ENCODE data around the gene BANP. TPM values are rescaled to one million over a fixed set of nuclear protein-coding genes. Genes with fewer than 3 reads are reported as not detected.
A peak's percentile ranks its signal among the peaks of the same experiment; 100 is the strongest.
"Not testable (repeated sequence)": the region's sequence is repeated elsewhere in the genome, so short reads cannot be mapped to it uniquely, and the experiment has no call there.

The BANP gene
- total RNA-seq, 1 donor from 2014 or later: 22.4 TPM

- ATAC-seq; DNase-seq (ENCODE audit: low spot score): not testable (repeated sequence)
These were observed 39.0 kb downstream of the BANP start for GRCh38 chr16:87990254-87990653.

- not testable (repeated sequence) for DNase-seq (ENCODE audit: low spot score); ATAC-seq
These were observed 40.9 kb downstream of the BANP start for GRCh38 chr16:87992142-87992541.

- ATAC-seq (no peak), DNase-seq (ENCODE audit: low spot score) (no peak)
These were observed 42.7 kb downstream of the BANP start for GRCh38 chr16:87993901-87994300.

- DNase-seq (ENCODE audit: low spot score) (no peak), ATAC-seq (no peak)
These were observed 44.4 kb downstream of the BANP start for GRCh38 chr16:87995644-87996043.

- DNase-seq (ENCODE audit: low spot score) (no peak), ATAC-seq (no peak)
These were observed 46.0 kb downstream of the BANP start for GRCh38 chr16:87996962-87997880.

- ATAC-seq; DNase-seq (ENCODE audit: low spot score): not testable (repeated sequence)
These were observed 47.1 kb downstream of the BANP start for GRCh38 chr16:87998184-87998793.

- not testable (repeated sequence) for DNase-seq (ENCODE audit: low spot score)
These were observed 47.8 kb downstream of the BANP start for GRCh38 chr16:87998992-87999391.

GRCh38 chr16:88002211-88002610 lies 51.0 kb downstream of the BANP start:
- DNase-seq (ENCODE audit: low spot score) (no peak), ATAC-seq (no peak)

More at GRCh38 chr16:87998992-87999391, 47.8 kb downstream of the BANP start:
- not testable (repeated sequence) for ATAC-seq

- no peak for ATAC-seq
These were observed 51.5 kb downstream of the BANP start for GRCh38 chr16:88002749-88003148.

GRCh38 chr16:88003316-88003715 lies 52.1 kb downstream of the BANP start:
- DNase-seq (ENCODE audit: low spot score): no peak
- ATAC-seq: no peak

More at GRCh38 chr16:88002749-88003148, 51.5 kb downstream of the BANP start:
- DNase-seq (ENCODE audit: low spot score): no peak

GRCh38 chr16:88003736-88004135 lies 52.5 kb downstream of the BANP start:
- ATAC-seq: no peak
- DNase-seq (ENCODE audit: low spot score): no peak

- ATAC-seq (peak; percentile 42), DNase-seq (ENCODE audit: low spot score) (no peak)
These were observed 53.2 kb downstream of the BANP start for GRCh38 chr16:88004391-88004790.

GRCh38 chr16:88005181-88005581 lies 53.9 kb downstream of the BANP start:
- DNase-seq (ENCODE audit: low spot score): no peak
- ATAC-seq: peak; percentile 13

GRCh38 chr16:88005968-88006367 lies 54.7 kb downstream of the BANP start:
- DNase-seq (ENCODE audit: low spot score): no peak
- no peak for ATAC-seq

GRCh38 chr16:88007321-88007731 lies 56.1 kb downstream of the BANP start:
- DNase-seq (ENCODE audit: low spot score): no peak
- no peak for ATAC-seq

- DNase-seq (ENCODE audit: low spot score) (no peak), ATAC-seq (no peak)
These were observed 57.6 kb downstream of the BANP start for GRCh38 chr16:88008840-88009239.

- no peak for DNase-seq (ENCODE audit: low spot score)
- ATAC-seq: no peak
These were observed 58.5 kb downstream of the BANP start for GRCh38 chr16:88009563-88010342.

- ATAC-seq: no peak
- DNase-seq (ENCODE audit: low spot score): no peak
These were observed 59.2 kb downstream of the BANP start for GRCh38 chr16:88010343-88010967.

- ATAC-seq (no peak), DNase-seq (ENCODE audit: low spot score) (no peak)
These were observed 59.8 kb downstream of the BANP start for GRCh38 chr16:88010968-88011483.

GRCh38 chr16:88012360-88012759 lies 61.1 kb downstream of the BANP start:
- no peak for DNase-seq (ENCODE audit: low spot score)
- ATAC-seq: no peak

All from left lobe of liver (tissue), 2 donors.